H1 (cell line): ENCODE results near the gene LIPE. TPM values are rescaled to one million over a fixed set of nuclear protein-coding genes. Genes with fewer than 3 reads are reported as not detected.
A peak's percentile ranks its signal among the peaks of the same experiment; 100 is the strongest.

ENCODE experiments used
- ASH2L ChIP-seq: fragments of 200-600, 300-600 bp; sonication (generic); IDR thresholded peaks from one replicate; pipeline ENCODE4 v1.7.1; 2017; ENCODE audit warnings: low read length
- CREB1 ChIP-seq: IDR thresholded peaks from 2 replicates; pipeline ENCODE4 v1.6.1; 2012; ENCODE audit warnings: inconsistent platforms
- CTBP2 ChIP-seq: IDR thresholded peaks from 2 replicates; pipeline ENCODE4 v1.7.0; 2011; ENCODE audit warnings: borderline replicate concordance, mild to moderate bottlenecking, moderate library complexity, mixed read lengths, low read length; ENCODE audit not compliant: insufficient read depth, insufficient read length
- POLR2AphosphoS5 ChIP-seq: IDR thresholded peaks from 2 replicates; pipeline ENCODE4 v1.6.1; 2011; ENCODE audit warnings: low read depth, low read length
- SIRT6 ChIP-seq: IDR thresholded peaks from one replicate; pipeline ENCODE4 v1.7.1; 2012; ENCODE audit warnings: low read length, inconsistent platforms
- SP1 ChIP-seq: IDR thresholded peaks from 2 replicates; pipeline ENCODE4 v1.6.1; 2011; ENCODE audit warnings: low read depth, low read length
- SP4 ChIP-seq: IDR thresholded peaks from 2 replicates; pipeline ENCODE4 v1.6.1; 2012; ENCODE audit warnings: low read length, inconsistent platforms
- ZNF274 ChIP-seq: IDR thresholded peaks from 2 replicates; pipeline ENCODE4 v1.7.0; 2012; ENCODE audit warnings: low read length, borderline replicate concordance; ENCODE audit errors: extremely low read depth
- polyA plus RNA-seq, 7 experiments: library from polyadenylated mRNA; depleted of rRNA in 3 of 7; stranded (reverse) in 5 of 7; unstranded in 2 of 7; fragments of >200 nt in 5 of 7; fragments of 200-250 nt in 2 of 7; gene quantifications; 1 replicate in 5 of 7; 2 replicates in 1 of 7; 4 replicates in 1 of 7; pipeline versions ENCODE4 v1.2.1 to v1.2.3, GENCODE V29; 2011 to 2013; ENCODE audit warnings: missing spikeins in 2 of 7, mixed read lengths in 2 of 7
- total RNA-seq: library from RNA; stranded (reverse); fragmentation: NEBNext Ultra II Directional; extraction: Animal tissue kit (Norgen Biotek cat#: 25700); gene quantifications from 2 replicates; pipeline ENCODE4 v1.2.1, GENCODE V29; 2021
- TF ChIP-seq, protein P1 (sequence below): fragments of 300-600 bp; sonication (generic); IDR thresholded peaks from 2 replicates; pipeline ENCODE4 v1.7.1; 2012; ENCODE audit warnings: low read length, moderate library complexity, mild to moderate bottlenecking, inconsistent platforms; ENCODE audit not compliant: insufficient replicate concordance
- TF ChIP-seq, protein P2 (sequence below), 3 experiments: IDR thresholded peaks; 1 replicate in 2 of 3; 2 replicates in 1 of 3; pipeline versions ENCODE4 v1.5.1 to v1.6.1; 2011; ENCODE audit warnings: low read length in 3 of 3, mild to moderate bottlenecking in 3 of 3, inconsistent platforms in 2 of 3, low read depth in 1 of 3, moderate library complexity in 1 of 3; ENCODE audit not compliant: insufficient read depth in 1 of 3; ENCODE audit errors: control extremely low read depth in 1 of 3

Gene LIPE
- total and polyA plus RNA-seq, 2 of the 8 experiments (the other 6 are each of a cell fraction or from before 2014, with no cell fraction given), result 8.7 to 15.9 TPM

DNA sequence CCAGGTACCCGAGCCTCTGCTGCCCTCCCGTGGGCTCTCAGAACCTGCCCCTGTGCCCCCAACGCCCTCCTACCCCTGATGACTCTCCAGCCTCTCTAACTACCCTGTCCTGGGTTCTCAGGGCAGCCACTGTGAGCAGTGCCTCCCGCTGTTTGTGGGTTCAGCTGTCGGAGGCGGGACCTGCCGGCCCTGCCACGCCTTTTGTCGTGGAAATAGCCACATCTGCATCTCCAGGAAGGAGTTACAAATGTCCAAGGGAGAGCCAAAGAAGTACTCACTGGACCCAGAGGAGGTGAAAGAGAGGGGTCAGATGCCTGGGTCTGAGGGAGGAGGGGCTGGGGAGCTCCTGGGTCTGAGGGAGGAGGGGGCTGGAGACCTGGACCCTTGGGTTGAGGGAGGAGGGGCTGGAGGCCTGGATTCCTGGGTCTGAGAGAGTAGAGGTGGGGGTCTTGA is 57.1 kb downstream of the LIPE start (continued):
- TF ChIP-seq, protein P1, sequence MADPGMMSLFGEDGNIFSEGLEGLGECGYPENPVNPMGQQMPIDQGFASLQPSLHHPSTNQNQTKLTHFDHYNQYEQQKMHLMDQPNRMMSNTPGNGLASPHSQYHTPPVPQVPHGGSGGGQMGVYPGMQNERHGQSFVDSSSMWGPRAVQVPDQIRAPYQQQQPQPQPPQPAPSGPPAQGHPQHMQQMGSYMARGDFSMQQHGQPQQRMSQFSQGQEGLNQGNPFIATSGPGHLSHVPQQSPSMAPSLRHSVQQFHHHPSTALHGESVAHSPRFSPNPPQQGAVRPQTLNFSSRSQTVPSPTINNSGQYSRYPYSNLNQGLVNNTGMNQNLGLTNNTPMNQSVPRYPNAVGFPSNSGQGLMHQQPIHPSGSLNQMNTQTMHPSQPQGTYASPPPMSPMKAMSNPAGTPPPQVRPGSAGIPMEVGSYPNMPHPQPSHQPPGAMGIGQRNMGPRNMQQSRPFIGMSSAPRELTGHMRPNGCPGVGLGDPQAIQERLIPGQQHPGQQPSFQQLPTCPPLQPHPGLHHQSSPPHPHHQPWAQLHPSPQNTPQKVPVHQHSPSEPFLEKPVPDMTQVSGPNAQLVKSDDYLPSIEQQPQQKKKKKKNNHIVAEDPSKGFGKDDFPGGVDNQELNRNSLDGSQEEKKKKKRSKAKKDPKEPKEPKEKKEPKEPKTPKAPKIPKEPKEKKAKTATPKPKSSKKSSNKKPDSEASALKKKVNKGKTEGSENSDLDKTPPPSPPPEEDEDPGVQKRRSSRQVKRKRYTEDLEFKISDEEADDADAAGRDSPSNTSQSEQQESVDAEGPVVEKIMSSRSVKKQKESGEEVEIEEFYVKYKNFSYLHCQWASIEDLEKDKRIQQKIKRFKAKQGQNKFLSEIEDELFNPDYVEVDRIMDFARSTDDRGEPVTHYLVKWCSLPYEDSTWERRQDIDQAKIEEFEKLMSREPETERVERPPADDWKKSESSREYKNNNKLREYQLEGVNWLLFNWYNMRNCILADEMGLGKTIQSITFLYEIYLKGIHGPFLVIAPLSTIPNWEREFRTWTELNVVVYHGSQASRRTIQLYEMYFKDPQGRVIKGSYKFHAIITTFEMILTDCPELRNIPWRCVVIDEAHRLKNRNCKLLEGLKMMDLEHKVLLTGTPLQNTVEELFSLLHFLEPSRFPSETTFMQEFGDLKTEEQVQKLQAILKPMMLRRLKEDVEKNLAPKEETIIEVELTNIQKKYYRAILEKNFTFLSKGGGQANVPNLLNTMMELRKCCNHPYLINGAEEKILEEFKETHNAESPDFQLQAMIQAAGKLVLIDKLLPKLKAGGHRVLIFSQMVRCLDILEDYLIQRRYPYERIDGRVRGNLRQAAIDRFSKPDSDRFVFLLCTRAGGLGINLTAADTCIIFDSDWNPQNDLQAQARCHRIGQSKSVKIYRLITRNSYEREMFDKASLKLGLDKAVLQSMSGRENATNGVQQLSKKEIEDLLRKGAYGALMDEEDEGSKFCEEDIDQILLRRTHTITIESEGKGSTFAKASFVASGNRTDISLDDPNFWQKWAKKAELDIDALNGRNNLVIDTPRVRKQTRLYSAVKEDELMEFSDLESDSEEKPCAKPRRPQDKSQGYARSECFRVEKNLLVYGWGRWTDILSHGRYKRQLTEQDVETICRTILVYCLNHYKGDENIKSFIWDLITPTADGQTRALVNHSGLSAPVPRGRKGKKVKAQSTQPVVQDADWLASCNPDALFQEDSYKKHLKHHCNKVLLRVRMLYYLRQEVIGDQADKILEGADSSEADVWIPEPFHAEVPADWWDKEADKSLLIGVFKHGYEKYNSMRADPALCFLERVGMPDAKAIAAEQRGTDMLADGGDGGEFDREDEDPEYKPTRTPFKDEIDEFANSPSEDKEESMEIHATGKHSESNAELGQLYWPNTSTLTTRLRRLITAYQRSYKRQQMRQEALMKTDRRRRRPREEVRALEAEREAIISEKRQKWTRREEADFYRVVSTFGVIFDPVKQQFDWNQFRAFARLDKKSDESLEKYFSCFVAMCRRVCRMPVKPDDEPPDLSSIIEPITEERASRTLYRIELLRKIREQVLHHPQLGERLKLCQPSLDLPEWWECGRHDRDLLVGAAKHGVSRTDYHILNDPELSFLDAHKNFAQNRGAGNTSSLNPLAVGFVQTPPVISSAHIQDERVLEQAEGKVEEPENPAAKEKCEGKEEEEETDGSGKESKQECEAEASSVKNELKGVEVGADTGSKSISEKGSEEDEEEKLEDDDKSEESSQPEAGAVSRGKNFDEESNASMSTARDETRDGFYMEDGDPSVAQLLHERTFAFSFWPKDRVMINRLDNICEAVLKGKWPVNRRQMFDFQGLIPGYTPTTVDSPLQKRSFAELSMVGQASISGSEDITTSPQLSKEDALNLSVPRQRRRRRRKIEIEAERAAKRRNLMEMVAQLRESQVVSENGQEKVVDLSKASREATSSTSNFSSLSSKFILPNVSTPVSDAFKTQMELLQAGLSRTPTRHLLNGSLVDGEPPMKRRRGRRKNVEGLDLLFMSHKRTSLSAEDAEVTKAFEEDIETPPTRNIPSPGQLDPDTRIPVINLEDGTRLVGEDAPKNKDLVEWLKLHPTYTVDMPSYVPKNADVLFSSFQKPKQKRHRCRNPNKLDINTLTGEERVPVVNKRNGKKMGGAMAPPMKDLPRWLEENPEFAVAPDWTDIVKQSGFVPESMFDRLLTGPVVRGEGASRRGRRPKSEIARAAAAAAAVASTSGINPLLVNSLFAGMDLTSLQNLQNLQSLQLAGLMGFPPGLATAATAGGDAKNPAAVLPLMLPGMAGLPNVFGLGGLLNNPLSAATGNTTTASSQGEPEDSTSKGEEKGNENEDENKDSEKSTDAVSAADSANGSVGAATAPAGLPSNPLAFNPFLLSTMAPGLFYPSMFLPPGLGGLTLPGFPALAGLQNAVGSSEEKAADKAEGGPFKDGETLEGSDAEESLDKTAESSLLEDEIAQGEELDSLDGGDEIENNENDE, result no peak
- TF ChIP-seq POLR2AphosphoS5 (no peak), SIRT6 (no peak), ASH2L (no peak), SP1 (0 out of 2 replicates have a peak, but pooled peaks have one; percentile 65), ZNF274 (no peak), CREB1 (peak; percentile 40; the same call in 1 of the 2 replicates), SP4 (no peak), CTBP2 (no peak)
- TF ChIP-seq, protein P2, sequence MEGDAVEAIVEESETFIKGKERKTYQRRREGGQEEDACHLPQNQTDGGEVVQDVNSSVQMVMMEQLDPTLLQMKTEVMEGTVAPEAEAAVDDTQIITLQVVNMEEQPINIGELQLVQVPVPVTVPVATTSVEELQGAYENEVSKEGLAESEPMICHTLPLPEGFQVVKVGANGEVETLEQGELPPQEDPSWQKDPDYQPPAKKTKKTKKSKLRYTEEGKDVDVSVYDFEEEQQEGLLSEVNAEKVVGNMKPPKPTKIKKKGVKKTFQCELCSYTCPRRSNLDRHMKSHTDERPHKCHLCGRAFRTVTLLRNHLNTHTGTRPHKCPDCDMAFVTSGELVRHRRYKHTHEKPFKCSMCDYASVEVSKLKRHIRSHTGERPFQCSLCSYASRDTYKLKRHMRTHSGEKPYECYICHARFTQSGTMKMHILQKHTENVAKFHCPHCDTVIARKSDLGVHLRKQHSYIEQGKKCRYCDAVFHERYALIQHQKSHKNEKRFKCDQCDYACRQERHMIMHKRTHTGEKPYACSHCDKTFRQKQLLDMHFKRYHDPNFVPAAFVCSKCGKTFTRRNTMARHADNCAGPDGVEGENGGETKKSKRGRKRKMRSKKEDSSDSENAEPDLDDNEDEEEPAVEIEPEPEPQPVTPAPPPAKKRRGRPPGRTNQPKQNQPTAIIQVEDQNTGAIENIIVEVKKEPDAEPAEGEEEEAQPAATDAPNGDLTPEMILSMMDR (IDR thresholded peaks at IDR 0.05; ENCODE audit: control extremely low read depth in 1 of 3, insufficient read depth in 1 of 3, low read depth in 1 of 3, low read length in 3 of 3), result peak; percentile 60 to 65 (median 62)
